ENCODE results near the gene GPR107.
"Not testable (repeated sequence)": the region's sequence is repeated elsewhere in the genome, so short reads cannot be mapped to it uniquely, and the experiment has no call there.

GPR107 gene

GRCh38 chr9:130017510-130017909 is 36.2 kb upstream of the GPR107 start:
- H3K4me3 ChIP-seq (ENCODE audit: insufficient read depth, low read depth, low read length); H3K4me1 ChIP-seq (ENCODE audit: control insufficient read depth, insufficient read depth, low read length); H3K9me3 ChIP-seq (ENCODE audit: control insufficient read depth, low read length); H3K36me3 ChIP-seq (ENCODE audit: control insufficient read depth, insufficient read depth, low read length); H3K27ac ChIP-seq (ENCODE audit: insufficient read depth, low read depth, low read length, poor library complexity, severe bottlenecking); H3K27me3 ChIP-seq (ENCODE audit: control insufficient read depth, insufficient read depth, low read length, poor library complexity, severe bottlenecking): not testable (repeated sequence)
- WGBS, 2 experiments: 83 to 94% methylated on average over 8 of the region's 8 CpGs

DNA sequence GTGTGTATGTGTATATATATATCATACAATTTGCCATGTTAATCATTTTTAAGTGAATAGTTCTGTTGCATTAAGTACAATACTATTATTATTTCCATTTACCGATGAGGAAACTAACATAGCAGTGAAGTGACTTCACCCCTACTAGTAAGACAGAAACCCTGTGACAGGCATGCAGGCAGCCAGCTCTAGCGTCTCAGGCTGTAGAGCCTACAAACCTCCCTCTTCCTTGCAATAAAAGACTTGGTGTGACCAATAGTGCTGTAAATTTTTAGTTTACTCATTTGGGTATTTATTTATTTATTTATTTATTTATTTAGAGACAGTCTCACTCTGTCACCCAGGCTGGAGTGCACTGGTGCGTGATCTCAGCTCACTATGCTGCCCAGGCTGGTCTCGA is 35.4 kb upstream of the GPR107 start:
- Histone ChIP-seq H3K27me3 (ENCODE audit: control insufficient read depth, insufficient read depth, low read length, poor library complexity, severe bottlenecking) (no peaks in the 10 kb centered on the region), H3K9me3 (ENCODE audit: control insufficient read depth, low read length) (no peaks in the 10 kb centered on the region), H3K4me3 (ENCODE audit: insufficient read depth, low read depth, low read length) (no peak overlapping the region), H3K27ac (ENCODE audit: insufficient read depth, low read depth, low read length, poor library complexity, severe bottlenecking) (no peak overlapping the region), H3K4me1 (ENCODE audit: control insufficient read depth, insufficient read depth, low read length) (no peaks in the 10 kb centered on the region), H3K36me3 (ENCODE audit: control insufficient read depth, insufficient read depth, low read length) (peaks cover 5% of the 10 kb centered on the region)
- 95% methylated on average over 4 of the region's 4 CpGs for WGBS, 2 experiments

GRCh38 chr9:130020618-130021017 is 33.1 kb upstream of the GPR107 start:
- Histone ChIP-seq H3K9me3 (ENCODE audit: control insufficient read depth, low read length) (no peaks in the 10 kb centered on the region), H3K27ac (ENCODE audit: insufficient read depth, low read depth, low read length, poor library complexity, severe bottlenecking) (no peak overlapping the region), H3K36me3 (ENCODE audit: control insufficient read depth, insufficient read depth, low read length) (peaks cover 5% of the 10 kb centered on the region), H3K4me1 (ENCODE audit: control insufficient read depth, insufficient read depth, low read length) (no peaks in the 10 kb centered on the region), H3K4me3 (ENCODE audit: insufficient read depth, low read depth, low read length) (no peak overlapping the region), H3K27me3 (ENCODE audit: control insufficient read depth, insufficient read depth, low read length, poor library complexity, severe bottlenecking) (no peaks in the 10 kb centered on the region)
- WGBS, 2 experiments: 75 to 82% methylated on average over 7 of the region's 7 CpGs

GRCh38 chr9:130021123-130021522 is 32.6 kb upstream of the GPR107 start:
- Histone ChIP-seq H3K27ac (ENCODE audit: insufficient read depth, low read depth, low read length, poor library complexity, severe bottlenecking) (no peak overlapping the region), H3K36me3 (ENCODE audit: control insufficient read depth, insufficient read depth, low read length) (peaks cover 5% of the 10 kb centered on the region), H3K4me1 (ENCODE audit: control insufficient read depth, insufficient read depth, low read length) (no peaks in the 10 kb centered on the region), H3K4me3 (ENCODE audit: insufficient read depth, low read depth, low read length) (no peak overlapping the region), H3K9me3 (ENCODE audit: control insufficient read depth, low read length) (no peaks in the 10 kb centered on the region), H3K27me3 (ENCODE audit: control insufficient read depth, insufficient read depth, low read length, poor library complexity, severe bottlenecking) (no peaks in the 10 kb centered on the region)
- 89 to 94% methylated on average over 2 of the region's 2 CpGs for WGBS, 2 experiments

DNA sequence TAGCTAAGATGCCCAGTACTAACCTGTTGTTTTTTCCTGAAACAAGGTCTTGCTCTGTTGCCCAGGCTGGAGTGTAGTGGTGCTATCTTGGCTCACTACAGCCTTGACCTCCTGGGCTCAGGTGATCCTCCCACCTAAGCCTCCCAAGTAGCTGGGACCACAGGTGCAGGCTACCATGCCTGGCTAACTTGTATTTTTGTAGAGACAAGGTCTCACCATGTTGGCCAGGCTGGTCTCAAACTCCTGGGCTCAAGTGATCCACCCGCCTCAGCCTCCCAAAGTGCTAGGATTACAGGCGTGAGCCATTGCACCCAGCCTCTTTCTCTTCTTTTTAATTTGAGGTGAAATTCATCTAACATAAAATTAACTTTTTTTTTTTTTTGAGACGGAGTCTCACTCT is 31.9 kb upstream of the GPR107 start:
- H3K36me3 ChIP-seq (ENCODE audit: control insufficient read depth, insufficient read depth, low read length): not testable (repeated sequence)

GRCh38 chr9:130022566-130023143 is 31.1 kb upstream of the GPR107 start:
- H3K4me1 ChIP-seq (ENCODE audit: control insufficient read depth, insufficient read depth, low read length): no peaks in the 10 kb centered on the region
- no peaks in the 10 kb centered on the region for H3K27me3 ChIP-seq (ENCODE audit: control insufficient read depth, insufficient read depth, low read length, poor library complexity, severe bottlenecking)
- WGBS, 2 experiments: 83 to 86% methylated on average over 7 to 8 of the region's 8 CpGs
- no peak overlapping the region for H3K27ac ChIP-seq (ENCODE audit: insufficient read depth, low read depth, low read length, poor library complexity, severe bottlenecking)
- no peaks in the 10 kb centered on the region for H3K9me3 ChIP-seq (ENCODE audit: control insufficient read depth, low read length)
- H3K36me3 ChIP-seq (ENCODE audit: control insufficient read depth, insufficient read depth, low read length): no peaks in the 10 kb centered on the region
- H3K4me3 ChIP-seq (ENCODE audit: insufficient read depth, low read depth, low read length): no peak overlapping the region

More for the DNA sequence above, 31.9 kb upstream of the GPR107 start:
- H3K27ac ChIP-seq (ENCODE audit: insufficient read depth, low read depth, low read length, poor library complexity, severe bottlenecking); H3K4me1 ChIP-seq (ENCODE audit: control insufficient read depth, insufficient read depth, low read length); H3K9me3 ChIP-seq (ENCODE audit: control insufficient read depth, low read length); H3K4me3 ChIP-seq (ENCODE audit: insufficient read depth, low read depth, low read length); H3K27me3 ChIP-seq (ENCODE audit: control insufficient read depth, insufficient read depth, low read length, poor library complexity, severe bottlenecking): not testable (repeated sequence)
- WGBS, 2 experiments: 86 to 90% methylated on average over 3 of the region's 3 CpGs

- no peak overlapping the region for H3K4me3 ChIP-seq (ENCODE audit: insufficient read depth, low read depth, low read length)
- H3K4me1 ChIP-seq (ENCODE audit: control insufficient read depth, insufficient read depth, low read length): no peaks in the 10 kb centered on the region
- WGBS, 2 experiments: 89 to 92% methylated on average over 7 of the region's 7 CpGs
- no peaks in the 10 kb centered on the region for H3K36me3 ChIP-seq (ENCODE audit: control insufficient read depth, insufficient read depth, low read length)
- no peak overlapping the region for H3K27ac ChIP-seq (ENCODE audit: insufficient read depth, low read depth, low read length, poor library complexity, severe bottlenecking)
- no peaks in the 10 kb centered on the region for H3K9me3 ChIP-seq (ENCODE audit: control insufficient read depth, low read length)
- no peaks in the 10 kb centered on the region for H3K27me3 ChIP-seq (ENCODE audit: control insufficient read depth, insufficient read depth, low read length, poor library complexity, severe bottlenecking)
Measured at GRCh38 chr9:130023144-130023787, 30.4 kb upstream of the GPR107 start.

DNA sequence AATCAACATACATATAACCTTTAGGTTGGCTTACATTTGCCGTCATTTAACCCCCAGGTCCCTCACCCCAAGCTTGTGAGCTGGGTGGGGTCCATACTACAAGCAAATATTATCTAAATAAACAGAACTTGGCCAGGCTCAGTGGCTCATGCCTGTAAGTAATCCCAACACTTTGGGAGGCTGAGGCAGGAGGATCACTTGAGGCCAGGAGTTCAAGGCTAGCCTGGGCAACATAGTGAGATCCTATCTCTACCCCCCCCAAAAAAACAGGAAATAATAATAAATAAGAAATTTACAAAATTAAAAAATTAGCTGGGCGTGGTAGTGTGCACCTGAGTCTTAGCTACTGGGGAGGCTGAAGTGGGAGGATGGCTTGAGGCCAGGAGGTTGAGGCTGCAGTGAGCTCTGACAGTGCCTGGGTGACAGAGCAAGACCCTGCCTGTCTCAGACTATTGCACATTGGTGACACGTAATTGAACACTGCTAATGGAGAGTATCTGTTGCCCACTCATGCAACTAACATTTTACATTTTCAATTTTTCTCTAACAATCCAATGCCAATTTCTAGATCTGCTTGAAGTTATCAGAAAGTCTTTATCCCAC is 29.6 kb upstream of the GPR107 start:
- WGBS, 2 experiments: 90 to 93% methylated on average over 3 of the region's 3 CpGs
- Histone ChIP-seq H3K27ac (ENCODE audit: insufficient read depth, low read depth, low read length, poor library complexity, severe bottlenecking) (no peak overlapping the region), H3K9me3 (ENCODE audit: control insufficient read depth, low read length) (no peaks in the 10 kb centered on the region), H3K4me3 (ENCODE audit: insufficient read depth, low read depth, low read length) (no peak overlapping the region), H3K36me3 (ENCODE audit: control insufficient read depth, insufficient read depth, low read length) (no peaks in the 10 kb centered on the region), H3K27me3 (ENCODE audit: control insufficient read depth, insufficient read depth, low read length, poor library complexity, severe bottlenecking) (no peaks in the 10 kb centered on the region), H3K4me1 (ENCODE audit: control insufficient read depth, insufficient read depth, low read length) (no peaks in the 10 kb centered on the region)

DNA sequence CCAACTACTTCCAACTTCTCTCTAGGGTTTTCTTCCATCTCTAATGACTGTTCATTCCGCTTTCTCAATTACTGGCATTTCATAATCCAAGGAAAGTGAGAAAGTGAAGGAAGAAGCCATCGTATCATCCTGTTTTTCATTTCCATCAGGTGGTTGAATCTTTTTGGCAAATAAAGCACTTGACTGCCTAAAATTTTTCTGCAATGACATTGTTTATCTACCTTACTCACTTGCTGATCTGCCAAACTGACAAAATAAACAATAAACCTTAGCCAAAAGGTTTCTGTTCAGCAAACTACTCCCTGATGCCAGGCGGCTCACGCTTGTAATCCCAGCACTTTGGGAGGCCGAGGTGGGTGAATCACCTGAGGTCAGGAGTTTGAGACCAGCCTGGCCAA is 29.1 kb upstream of the GPR107 start:
- Histone ChIP-seq H3K9me3 (ENCODE audit: control insufficient read depth, low read length) (no peaks in the 10 kb centered on the region), H3K36me3 (ENCODE audit: control insufficient read depth, insufficient read depth, low read length) (no peaks in the 10 kb centered on the region), H3K27me3 (ENCODE audit: control insufficient read depth, insufficient read depth, low read length, poor library complexity, severe bottlenecking) (no peaks in the 10 kb centered on the region), H3K27ac (ENCODE audit: insufficient read depth, low read depth, low read length, poor library complexity, severe bottlenecking) (no peak overlapping the region), H3K4me1 (ENCODE audit: control insufficient read depth, insufficient read depth, low read length) (no peaks in the 10 kb centered on the region), H3K4me3 (ENCODE audit: insufficient read depth, low read depth, low read length) (no peak overlapping the region)
- WGBS, 2 experiments: 77 to 95% methylated on average over 5 of the region's 5 CpGs

DNA sequence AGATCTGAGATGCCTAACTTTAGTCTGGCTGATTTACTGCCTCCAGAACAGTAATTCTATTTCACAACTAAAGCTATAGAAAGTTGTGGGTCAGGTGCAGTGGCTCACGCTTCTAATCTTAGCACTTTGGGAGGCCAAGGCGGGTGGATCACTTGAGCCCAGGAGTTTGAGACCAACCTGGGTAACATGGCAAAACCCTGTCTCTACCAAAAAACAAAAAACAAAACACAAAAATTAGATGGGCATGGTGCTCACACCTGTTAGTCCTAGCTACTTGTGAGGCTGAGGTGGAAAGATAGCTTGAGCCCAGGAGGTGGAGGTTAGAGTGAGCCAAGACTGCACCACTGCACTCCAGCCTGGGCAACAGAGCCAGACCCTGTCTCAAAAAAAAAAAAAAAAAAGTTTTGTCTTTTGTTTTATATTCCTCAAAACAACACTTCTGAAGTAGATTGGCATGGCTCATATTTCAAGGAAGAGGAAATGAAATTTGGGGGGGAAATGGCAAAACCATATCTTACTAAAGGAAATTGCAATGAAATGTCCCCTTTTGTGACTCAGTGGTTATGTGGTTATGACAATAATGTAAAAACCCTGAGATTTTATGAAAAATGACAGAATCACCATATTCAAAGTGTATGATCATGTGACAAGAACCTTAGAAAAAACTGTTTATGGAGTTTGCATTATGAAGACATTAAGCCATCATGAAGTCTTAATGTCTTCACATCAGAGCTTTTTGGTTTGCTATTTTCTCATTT is 26.9 kb upstream of the GPR107 start:
- WGBS, 2 experiments: 85 to 90% methylated on average over 2 of the region's 2 CpGs
- H3K9me3 ChIP-seq (ENCODE audit: control insufficient read depth, low read length): no peaks in the 10 kb centered on the region

More for the DNA sequence above, 26.9 kb upstream of the GPR107 start:
- no peak overlapping the region for H3K4me3 ChIP-seq (ENCODE audit: insufficient read depth, low read depth, low read length)
- no peak overlapping the region for H3K27ac ChIP-seq (ENCODE audit: insufficient read depth, low read depth, low read length, poor library complexity, severe bottlenecking)
- H3K4me1 ChIP-seq (ENCODE audit: control insufficient read depth, insufficient read depth, low read length): no peaks in the 10 kb centered on the region
- no peaks in the 10 kb centered on the region for H3K36me3 ChIP-seq (ENCODE audit: control insufficient read depth, insufficient read depth, low read length)
- H3K27me3 ChIP-seq (ENCODE audit: control insufficient read depth, insufficient read depth, low read length, poor library complexity, severe bottlenecking): no peaks in the 10 kb centered on the region

Measured in ectodermal cell (in vitro differentiated cells).